ENCODE data around the gene PYGM. TPM values are rescaled to one million over a fixed set of nuclear protein-coding genes. Genes with fewer than 3 reads are reported as not detected.

PYGM gene
- total RNA-seq, 1 experiment from 2014 or later: 8.0 TPM

DNA sequence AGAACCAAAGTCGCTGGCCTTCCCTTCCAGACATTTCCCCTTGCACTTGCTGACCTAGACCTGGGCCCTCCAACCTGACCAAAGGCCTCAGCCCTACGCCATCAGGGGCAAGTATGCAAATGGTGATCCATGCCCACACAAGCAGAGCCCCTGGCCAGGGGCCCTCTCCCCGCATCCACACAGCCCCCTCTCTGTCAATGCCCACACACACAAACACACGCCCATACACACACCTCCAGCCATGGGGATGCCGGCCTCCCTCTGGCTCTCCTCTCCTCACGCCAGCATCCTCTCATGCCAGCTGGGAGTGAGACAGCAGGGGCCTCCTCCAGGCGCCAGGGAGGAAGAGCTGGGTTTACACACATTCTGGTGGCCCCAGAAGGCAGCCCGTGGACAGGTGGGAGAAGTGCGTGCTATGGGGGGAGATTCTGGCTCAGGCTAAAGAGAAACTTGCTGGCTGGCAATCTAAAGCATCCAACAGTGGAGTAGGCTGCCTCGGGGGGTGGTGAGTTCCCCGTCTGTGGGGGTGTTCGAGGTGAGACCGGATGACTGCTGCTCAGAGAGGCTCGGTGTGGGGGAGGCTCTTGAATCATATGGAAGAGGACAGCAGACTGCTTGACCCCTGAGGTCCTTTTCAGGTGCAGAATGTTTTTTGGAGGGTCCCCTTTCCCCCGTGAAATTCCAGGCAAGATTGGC is 41.5 kb downstream of the PYGM start:
- Histone ChIP-seq H3K27ac (no peak overlapping the region), H3K27me3 (peaks cover 7% of the 10 kb centered on the region), H3K4me3 (no peak overlapping the region), H3K4me1 (no peaks in the 10 kb centered on the region), H3K9me3 (replicated peaks) (no peaks in the 10 kb centered on the region), H3K36me3 (no peaks in the 10 kb centered on the region)
- DNase-seq: no peak

DNA sequence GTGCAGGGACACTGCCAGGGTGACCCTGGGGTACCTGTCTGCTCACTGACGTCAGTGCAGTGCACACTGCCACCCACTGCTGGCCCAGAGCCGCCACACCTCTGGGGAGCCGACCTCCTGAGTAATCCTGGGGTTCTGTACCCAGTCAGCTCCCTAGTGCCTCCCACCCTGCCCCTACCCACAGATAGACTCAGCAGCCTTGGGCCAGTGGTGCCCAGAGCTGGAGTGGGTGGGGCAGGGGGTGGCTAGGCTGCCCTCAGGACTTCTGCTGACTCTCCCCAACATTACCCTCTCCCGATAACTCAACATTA is 42.6 kb downstream of the PYGM start:
- Histone ChIP-seq H3K9me3 (replicated peaks) (no peaks in the 10 kb centered on the region), H3K4me3 (no peak overlapping the region), H3K27me3 (peaks cover 7% of the 10 kb centered on the region), H3K36me3 (no peaks in the 10 kb centered on the region), H3K27ac (no peak overlapping the region), H3K4me1 (no peaks in the 10 kb centered on the region)
- no peak for DNase-seq

DNA sequence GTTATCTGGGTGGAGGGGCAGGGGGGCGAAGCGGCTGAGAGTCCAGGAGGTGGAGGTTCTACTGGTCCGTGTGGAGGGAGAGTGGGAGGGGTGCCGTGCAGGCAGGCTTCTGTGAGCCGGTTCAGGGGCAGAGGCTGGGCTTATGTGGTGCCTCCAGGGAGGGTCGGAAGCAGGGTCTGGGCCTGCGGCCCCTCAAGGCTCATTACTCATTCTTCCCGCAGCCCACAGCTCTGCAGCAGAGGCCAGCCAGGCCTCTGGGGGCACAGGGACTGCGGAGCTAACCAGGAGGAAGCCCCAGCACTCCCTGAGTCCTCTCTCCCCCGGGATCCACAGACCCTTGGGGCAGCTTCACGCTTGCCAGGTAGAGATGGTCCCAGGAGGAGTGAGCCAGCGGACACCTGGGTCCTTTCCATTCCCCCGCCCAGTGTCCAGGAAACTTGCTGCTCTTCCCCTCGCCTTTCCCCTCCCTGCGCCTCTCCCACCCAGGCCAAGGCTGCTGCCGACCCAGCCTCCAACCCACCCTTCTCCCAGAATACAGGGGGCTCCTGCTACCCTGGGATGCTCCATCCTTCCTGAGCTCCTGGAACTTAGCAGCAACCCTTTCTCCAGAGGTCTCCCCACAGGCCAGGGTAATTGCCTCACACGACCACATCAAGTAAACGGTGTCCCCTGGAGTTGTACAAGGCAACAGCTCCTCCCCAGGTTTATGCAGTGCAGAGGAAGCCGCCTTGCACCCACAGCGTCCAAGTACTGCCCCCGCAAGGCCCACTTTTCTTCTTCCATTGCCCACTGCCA is 43.1 kb downstream of the PYGM start:
- Histone ChIP-seq H3K36me3 (no peaks in the 10 kb centered on the region), H3K4me1 (no peaks in the 10 kb centered on the region), H3K27me3 (peaks cover 7% of the 10 kb centered on the region), H3K4me3 (no peak overlapping the region), H3K9me3 (replicated peaks) (no peaks in the 10 kb centered on the region), H3K27ac (no peak overlapping the region)
- no peak for DNase-seq

DNA sequence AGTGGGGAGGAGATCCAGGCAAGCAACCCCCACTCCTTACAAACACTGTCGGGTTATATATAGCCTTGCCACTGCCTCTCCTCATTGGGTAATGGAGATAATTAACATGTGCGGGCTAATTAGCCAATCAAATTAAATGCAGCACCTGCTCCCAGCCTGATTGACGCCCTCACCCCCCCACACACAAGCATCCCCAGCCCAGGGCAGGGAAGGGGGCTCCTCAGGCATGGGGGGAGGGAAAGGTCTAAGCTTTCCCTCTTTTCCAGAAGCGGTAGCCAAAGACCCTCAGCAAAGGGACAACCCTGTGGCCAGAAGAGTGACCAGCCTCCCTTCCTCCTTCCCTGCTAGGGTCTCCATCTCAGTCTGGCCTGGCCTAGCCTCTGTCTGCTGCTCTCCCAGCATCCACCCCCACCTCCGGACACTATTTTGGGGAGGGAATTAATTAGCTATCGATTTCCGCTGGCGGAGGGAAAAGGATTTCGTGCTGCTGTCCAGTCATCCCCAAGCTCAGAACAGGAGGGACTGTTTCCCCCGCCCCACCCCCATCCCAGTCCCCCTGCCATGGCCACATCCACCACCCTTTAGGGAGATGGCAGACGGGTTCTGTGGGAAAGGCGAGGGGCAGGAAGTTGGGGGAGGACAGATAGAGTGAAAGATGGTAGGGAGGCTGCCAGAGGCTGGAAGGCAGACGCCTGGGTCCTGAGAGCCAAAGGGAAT is 43.9 kb downstream of the PYGM start:
- Histone ChIP-seq H3K4me3 (no peak overlapping the region), H3K9me3 (replicated peaks) (no peaks in the 10 kb centered on the region), H3K27me3 (peaks cover 7% of the 10 kb centered on the region), H3K4me1 (no peaks in the 10 kb centered on the region), H3K27ac (no peak overlapping the region), H3K36me3 (no peaks in the 10 kb centered on the region)
- no peak for DNase-seq

DNA sequence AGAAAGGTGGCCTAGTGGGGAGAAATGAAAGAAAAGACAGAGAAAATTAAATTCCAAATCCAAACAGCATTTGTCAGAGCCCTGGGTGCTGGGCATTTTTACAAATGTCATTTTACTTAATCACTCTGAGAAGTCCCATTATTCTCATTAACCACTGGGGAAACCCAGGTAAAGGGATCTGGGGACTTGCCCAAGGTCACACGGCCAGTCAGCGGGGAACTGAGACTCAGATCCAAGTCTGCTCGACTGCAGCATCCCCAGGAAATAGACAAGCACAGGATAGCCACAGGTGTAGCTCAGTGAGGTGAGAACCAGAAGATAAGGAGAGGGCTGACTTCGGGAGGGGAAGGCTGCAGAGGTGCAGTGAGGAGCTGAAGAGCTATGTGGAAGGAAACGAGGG is 44.7 kb downstream of the PYGM start:
- H3K36me3 ChIP-seq: no peaks in the 10 kb centered on the region
- no peaks in the 10 kb centered on the region for H3K4me1 ChIP-seq
- peaks cover 7% of the 10 kb centered on the region for H3K27me3 ChIP-seq
- H3K9me3 ChIP-seq (replicated peaks): no peaks in the 10 kb centered on the region
- H3K4me3 ChIP-seq: no peak overlapping the region
- no peak overlapping the region for H3K27ac ChIP-seq
- DNase-seq: no peak

DNA sequence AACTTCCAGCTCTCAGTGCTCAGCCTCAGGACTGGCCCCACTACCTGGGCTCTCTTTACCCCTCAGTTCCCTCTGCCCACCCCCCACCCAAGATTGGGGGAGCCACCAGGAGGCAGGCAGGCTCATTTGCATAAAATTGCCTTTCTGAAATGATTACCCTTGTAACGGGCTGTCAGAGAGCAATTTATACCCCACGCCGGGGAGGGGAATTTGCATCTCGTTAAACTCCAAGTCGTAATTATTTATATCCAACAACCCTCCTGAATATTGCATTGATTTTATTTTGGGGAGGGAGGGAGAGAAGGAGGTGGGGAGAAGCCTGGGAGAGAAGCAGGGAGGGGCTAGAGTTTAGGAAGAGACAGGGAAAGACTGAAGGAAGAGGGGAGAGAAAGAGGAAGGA is 45.1 kb downstream of the PYGM start:
- no peak for DNase-seq
- Histone ChIP-seq H3K36me3 (no peaks in the 10 kb centered on the region), H3K27ac (no peak overlapping the region), H3K4me1 (no peaks in the 10 kb centered on the region), H3K4me3 (no peak overlapping the region), H3K27me3 (peaks cover 7% of the 10 kb centered on the region), H3K9me3 (replicated peaks) (no peaks in the 10 kb centered on the region)

DNA sequence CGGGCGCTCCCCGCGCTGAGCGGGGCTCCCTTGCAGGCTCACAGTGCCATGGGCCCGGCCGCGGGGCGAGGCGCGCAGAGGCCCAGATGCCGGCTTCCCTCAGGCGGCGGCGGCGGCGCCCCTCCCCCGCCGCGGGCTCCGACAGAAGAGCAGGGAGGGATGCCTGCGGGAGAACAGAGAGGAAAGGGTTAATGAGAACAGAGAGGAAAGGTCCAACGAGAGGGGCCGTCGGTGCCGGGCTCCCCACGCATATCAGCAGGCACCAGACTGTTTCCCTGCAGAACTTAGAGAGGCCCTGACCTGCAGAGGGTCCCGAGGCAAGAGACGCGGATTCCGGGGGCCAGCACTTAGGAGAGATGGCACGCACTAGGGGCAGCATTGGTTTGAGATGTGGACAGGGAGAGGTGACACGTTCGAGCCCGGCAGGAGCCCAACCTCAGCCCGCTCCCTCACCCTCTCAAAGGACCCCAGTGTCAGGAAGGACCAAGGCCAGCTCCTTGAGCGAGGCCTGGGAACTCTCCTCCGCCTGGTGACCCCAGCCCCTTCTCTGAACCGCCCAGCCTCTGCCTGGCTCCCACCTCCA is 45.9 kb downstream of the PYGM start:
- no peak for DNase-seq
- peaks cover 7% of the 10 kb centered on the region for H3K27me3 ChIP-seq
- H3K9me3 ChIP-seq (replicated peaks): no peaks in the 10 kb centered on the region
- no peaks in the 10 kb centered on the region for H3K36me3 ChIP-seq
- no peaks in the 10 kb centered on the region for H3K4me1 ChIP-seq
- H3K27ac ChIP-seq: no peak overlapping the region
- H3K4me3 ChIP-seq: no peak overlapping the region

DNA sequence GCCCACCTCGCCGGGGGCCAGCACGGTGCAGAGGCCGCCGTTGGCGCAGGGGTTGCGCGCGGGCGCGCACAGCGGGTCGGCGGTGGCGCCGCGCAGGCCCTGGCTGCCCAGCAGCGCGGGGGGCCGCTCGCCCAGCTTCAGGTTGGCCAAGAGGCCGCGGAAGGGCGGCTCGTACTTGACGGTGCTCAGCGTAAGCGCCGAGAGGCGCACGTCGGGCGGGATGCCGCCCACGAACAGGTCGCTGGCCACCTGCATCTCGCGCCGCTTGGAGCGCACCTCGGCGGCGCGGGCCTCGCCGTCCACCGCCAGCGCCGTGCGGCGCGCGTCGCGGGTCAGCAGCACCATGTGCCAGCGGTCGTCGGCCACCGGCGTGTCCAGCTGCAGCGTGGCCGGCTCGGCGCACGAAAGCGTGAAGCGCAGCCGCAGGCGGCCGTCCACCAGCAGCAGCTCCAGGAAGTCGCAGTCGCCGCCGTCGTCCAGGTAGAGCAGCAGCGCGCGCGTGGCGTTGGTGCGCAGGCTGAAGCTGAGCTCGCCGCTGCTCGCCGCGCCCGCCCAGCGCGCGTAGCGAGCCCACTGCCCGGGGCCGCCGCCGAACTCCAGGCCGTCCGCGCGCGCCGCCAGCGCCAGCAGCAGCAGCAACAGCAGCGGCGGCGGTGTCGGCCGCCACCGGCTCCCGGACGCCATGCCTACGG is 46.6 kb downstream of the PYGM start:
- no peaks in the 10 kb centered on the region for H3K4me1 ChIP-seq
- peaks cover 7% of the 10 kb centered on the region for H3K27me3 ChIP-seq
- DNase-seq: no peak
- no peak overlapping the region for H3K27ac ChIP-seq
- H3K9me3 ChIP-seq (replicated peaks): no peaks in the 10 kb centered on the region
- H3K36me3 ChIP-seq: no peaks in the 10 kb centered on the region
- no peak overlapping the region for H3K4me3 ChIP-seq

DNA sequence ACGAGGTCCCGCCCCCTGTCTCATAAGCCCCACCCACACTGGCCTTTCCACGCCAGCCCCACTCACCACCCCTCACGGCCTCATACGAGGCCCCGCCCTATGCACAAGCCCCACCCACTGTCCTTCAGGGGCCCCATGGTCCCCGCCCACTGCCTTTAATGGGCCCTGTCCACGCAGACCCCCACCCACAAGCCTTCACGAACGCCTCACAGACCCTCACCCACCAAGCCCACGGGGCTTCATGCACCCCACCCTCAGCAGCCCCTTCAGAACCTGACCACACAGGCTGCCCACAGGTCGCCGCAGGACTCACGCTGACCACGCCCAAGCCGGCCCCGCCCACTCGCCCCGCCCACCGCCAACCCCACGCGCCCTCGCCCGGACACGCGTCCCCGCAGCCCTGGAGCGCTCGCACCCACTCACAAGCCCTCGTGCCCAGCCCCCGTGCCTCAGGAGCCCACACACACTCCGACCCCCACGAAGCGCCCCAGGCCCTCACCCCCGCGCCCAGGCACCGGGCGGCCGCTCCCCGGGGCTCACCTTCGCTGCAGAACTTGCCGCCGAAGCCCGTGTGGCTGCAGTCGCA is 47.3 kb downstream of the PYGM start:
- no peaks in the 10 kb centered on the region for H3K4me1 ChIP-seq
- no peak for DNase-seq
- H3K4me3 ChIP-seq: no peak overlapping the region
- H3K36me3 ChIP-seq: no peaks in the 10 kb centered on the region
- no peak overlapping the region for H3K27ac ChIP-seq
- H3K9me3 ChIP-seq (replicated peaks): no peaks in the 10 kb centered on the region
- peaks cover 7% of the 10 kb centered on the region for H3K27me3 ChIP-seq

DNA sequence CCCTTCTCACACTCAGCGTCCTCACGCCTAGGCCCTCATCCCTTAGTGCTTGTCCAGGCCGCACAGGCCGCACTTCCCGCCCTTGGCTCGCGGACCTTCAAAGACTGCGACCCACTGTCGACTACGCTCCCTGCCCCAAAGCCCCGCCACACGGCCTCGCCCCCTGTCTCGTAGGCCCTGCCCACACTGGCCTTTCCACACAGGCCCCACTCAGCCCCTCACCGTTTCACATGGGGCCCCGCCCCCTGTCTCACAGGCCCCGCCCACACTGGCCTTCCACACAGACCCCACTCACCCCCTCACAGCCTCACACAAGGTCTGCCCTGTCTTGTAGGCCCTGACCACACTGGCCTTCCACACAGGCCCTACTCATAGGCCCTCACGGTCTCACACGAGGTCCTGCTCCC is 47.8 kb downstream of the PYGM start:
- Histone ChIP-seq H3K27me3 (peaks cover 1% of the 10 kb centered on the region), H3K4me1 (no peaks in the 10 kb centered on the region), H3K27ac (no peak overlapping the region), H3K4me3 (no peak overlapping the region), H3K9me3 (replicated peaks) (no peaks in the 10 kb centered on the region), H3K36me3 (no peaks in the 10 kb centered on the region)
- DNase-seq: no peak

DNA sequence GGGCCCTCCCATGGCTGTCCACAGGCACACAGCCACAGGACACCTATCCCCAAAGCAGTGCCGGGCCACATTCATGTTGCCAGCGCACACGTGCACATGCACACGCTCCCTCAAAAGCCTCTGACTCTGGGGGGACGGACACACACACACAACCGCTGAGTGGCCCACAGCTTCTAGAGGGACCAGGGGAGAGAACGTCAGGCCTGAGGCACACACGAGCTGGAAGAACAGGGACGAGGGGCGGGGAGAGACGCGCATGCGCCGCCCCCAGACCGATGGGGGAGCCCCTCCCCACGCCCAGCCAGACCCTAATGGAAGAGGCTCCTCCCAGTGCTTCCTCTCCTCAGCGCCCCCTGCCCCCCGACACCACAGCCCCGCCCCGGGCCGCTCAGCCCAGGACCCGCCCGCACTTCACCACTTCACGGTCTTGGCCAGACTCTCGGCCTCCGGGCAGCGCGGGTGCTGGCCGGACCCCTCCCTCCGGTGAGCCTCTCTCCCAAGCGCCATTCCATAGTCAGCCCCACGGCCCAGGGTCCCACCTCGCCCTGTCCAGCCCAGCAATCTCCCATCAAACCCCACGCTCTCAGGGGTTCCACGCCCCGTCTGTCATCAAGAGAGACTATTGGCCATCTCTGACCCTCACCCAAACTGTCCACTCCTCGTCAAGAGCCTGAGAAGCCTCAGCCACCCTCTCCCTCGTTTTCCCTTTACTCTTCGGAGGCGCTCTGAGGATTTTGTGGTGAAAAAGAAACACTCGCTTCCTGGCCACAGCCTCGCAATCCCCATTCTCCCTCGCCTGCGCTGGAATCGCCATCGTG is 48.4 kb downstream of the PYGM start:
- no peak overlapping the region for H3K27ac ChIP-seq
- no peaks in the 10 kb centered on the region for H3K9me3 ChIP-seq (replicated peaks)
- no peaks in the 10 kb centered on the region for H3K27me3 ChIP-seq
- no peaks in the 10 kb centered on the region for H3K36me3 ChIP-seq
- H3K4me3 ChIP-seq: no peak overlapping the region
- no peaks in the 10 kb centered on the region for H3K4me1 ChIP-seq
- no peak for DNase-seq

DNA sequence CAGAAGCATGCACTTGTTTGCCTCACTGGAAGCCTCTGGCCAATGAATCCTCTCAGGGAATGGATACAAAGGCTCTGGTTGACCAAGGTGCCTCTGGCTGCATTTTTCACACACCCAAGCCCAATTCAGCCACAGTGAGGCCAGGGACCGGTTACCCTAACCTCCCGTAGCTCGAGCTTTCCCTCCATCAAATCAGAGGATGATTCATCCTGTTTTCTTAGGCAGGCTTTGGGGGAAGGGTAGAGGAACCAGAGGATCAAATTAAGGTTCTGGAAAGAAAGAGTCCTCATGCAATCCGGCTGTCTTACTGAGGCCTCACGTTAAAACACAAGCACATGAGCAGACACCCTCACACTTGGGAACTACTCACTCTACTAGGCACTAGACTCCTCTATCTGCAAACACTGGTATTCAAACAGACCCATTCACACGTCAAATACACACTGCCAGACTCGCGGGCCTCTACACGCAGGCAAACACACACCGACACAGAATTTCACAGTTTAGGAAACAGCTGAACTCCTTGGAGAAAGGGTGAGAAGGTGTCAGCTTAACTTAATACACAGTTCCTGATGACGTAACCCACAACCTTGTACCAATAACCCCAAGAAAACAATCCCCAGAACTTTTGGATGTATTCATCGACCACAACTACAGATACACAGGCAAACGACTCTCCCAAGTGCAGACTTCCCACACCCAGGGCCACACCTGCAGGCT is 49.2 kb downstream of the PYGM start:
- no peak for DNase-seq
- no peaks in the 10 kb centered on the region for H3K9me3 ChIP-seq (replicated peaks)
- no peak overlapping the region for H3K4me3 ChIP-seq
- H3K36me3 ChIP-seq: no peaks in the 10 kb centered on the region
- no peak overlapping the region for H3K27ac ChIP-seq
- peaks cover 1% of the 10 kb centered on the region; the same call in 1 of the 2 replicates for H3K27me3 ChIP-seq
- no peaks in the 10 kb centered on the region for H3K4me1 ChIP-seq

DNA sequence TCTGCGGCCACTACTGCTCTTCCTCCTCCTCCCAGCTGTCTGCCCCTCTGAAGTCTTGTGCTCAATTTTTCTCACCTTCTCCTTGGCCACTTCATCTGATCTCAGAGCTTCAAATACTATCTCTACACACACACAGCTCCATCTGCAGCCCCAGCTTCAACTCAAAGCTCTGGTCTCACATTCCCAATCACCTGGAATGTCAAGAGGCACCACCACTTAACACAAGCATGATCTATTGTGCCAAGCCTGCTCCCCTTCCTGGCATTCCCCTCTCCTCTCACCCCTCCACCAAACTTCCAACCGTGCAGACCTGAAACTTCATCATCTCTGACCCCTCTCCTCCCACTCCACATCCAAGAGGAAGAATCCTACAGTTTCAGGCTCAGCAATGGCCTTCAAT is 54.3 kb downstream of the PYGM start:
- no peaks in the 10 kb centered on the region for H3K36me3 ChIP-seq
- H3K4me3 ChIP-seq: no peak overlapping the region
- H3K27ac ChIP-seq: no peak overlapping the region
- peaks cover 2% of the 10 kb centered on the region; the same call in 1 of the 2 replicates for H3K27me3 ChIP-seq
- no peaks in the 10 kb centered on the region for H3K9me3 ChIP-seq (replicated peaks)
- DNase-seq: no peak
- no peaks in the 10 kb centered on the region for H3K4me1 ChIP-seq
